HL-60 (cell line): Measurements from ENCODE around the gene MRPL17.

ENCODE experiments used
- CTCF ChIP-seq: IDR thresholded peaks from one replicate; pipeline ENCODE4 v1.5.1; 2011; ENCODE audit warnings: low read length, control low read depth, inconsistent platforms; ENCODE audit not compliant: insufficient read depth
- POLR2AphosphoS5 ChIP-seq: IDR thresholded peaks from 2 replicates; pipeline ENCODE4 v1.6.1; 2012; ENCODE audit warnings: low read depth
- REST ChIP-seq: IDR thresholded peaks from 2 replicates; pipeline ENCODE4 v1.6.1; 2012; ENCODE audit warnings: low read depth; ENCODE audit not compliant: insufficient replicate concordance

- TF ChIP-seq POLR2AphosphoS5 (no peak), CTCF (no peak), REST (no peak)
Observed at GRCh38 chr11:6708876-6709275, 25.7 kb upstream of the MRPL17 start.
